HCT116 (cell line): ENCODE measurements around the gene GDPD5. TPM values are rescaled to one million over a fixed set of nuclear protein-coding genes. Genes with fewer than 3 reads are reported as not detected.

ENCODE experiments used
- ATAC-seq: fragments of 200-7000 bp; cut with Tn5 transposase; 2 replicates; pipeline ENCODE4 v1.9.1; 2020; ENCODE audit warnings: mild to moderate bottlenecking, moderate library complexity
- BruUV-seq: library from RNA; stranded (reverse); fragments of 400-500 nt; replicated peaks from 2 replicates; lab custom pipeline; 2021; lab: Mats Ljungman, UMichigan
- CTCF ChIA-PET: fragments of 300-600 bp; sonication (Branson Sonifier 250); formaldehyde crosslinking; loops from one replicate; lab custom pipeline; 2021; ENCODE audit warnings: antibody characterized with exemption; lab: Charles Lee
- POLR2A ChIA-PET: fragments of 300-600, 350-600 bp; sonication (Branson Sonifier 250); formaldehyde crosslinking; loops from one replicate; lab custom pipeline; 2021; ENCODE audit warnings: antibody characterized with exemption; lab: Charles Lee
- RAD21 ChIA-PET, 2 experiments: fragments of 300-600 bp; sonication (Branson Sonifier 250); formaldehyde crosslinking; loops; one replicate each; lab custom pipeline; 2023; ENCODE audit warnings: low total read pairs in 2 of 2; ENCODE audit not compliant: uncharacterized antibody in 2 of 2, unreplicated experiment in 2 of 2, low non-redundant PET in 1 of 2; lab: Charles Lee
- DNase-seq: peaks from one replicate; pipeline ENCODE4 v3.0.0-alpha.2; 2010; ENCODE audit warnings: low read depth, low spot score
- H2AFZ ChIP-seq: fragments of 200-600 bp; shearing (Covaris generic), sonication (generic); 2 replicates; pipeline ENCODE4 v1.6.1; 2017; ENCODE audit warnings: low read depth, mixed run types, mixed read lengths, antibody characterized with exemption, low read length; ENCODE audit not compliant: poor library complexity, severe bottlenecking
- H3K27ac ChIP-seq: 2 replicates; pipeline ENCODE4 v1.5.1; 2012; ENCODE audit warnings: low read depth, low read length
- H3K27me3 ChIP-seq: fragments of 200-600 bp; sonication (generic); 2 replicates; pipeline ENCODE4 v1.6.1; 2016; ENCODE audit warnings: mixed run types, low read length, mixed read lengths; ENCODE audit not compliant: insufficient read depth
- H3K36me3 ChIP-seq, 2 experiments: fragments of 200-500 bp in 1 of 2; fragments of 200-600 bp in 1 of 2; sonication (Bioruptor generic) in 1 of 2; sonication (generic) in 1 of 2; 2 replicates each; pipeline versions ENCODE4 v1.5.1 to v1.6.1; 2014 to 2016; ENCODE audit warnings: low read length in 2 of 2, inconsistent platforms in 1 of 2, mixed read lengths in 1 of 2, mixed run types in 1 of 2; ENCODE audit not compliant: insufficient read depth in 2 of 2, control insufficient read depth in 1 of 2
- H3K4me1 ChIP-seq, 2 experiments: fragments of 200-600 bp in 1 of 2; sonication (generic) in 1 of 2; 2 replicates each; pipeline versions ENCODE4 v1.5.1 to v1.6.1; 2012 to 2017; ENCODE audit warnings: low read length in 2 of 2, inconsistent platforms in 1 of 2, mild to moderate bottlenecking in 1 of 2, mixed read lengths in 1 of 2, mixed run types in 1 of 2, moderate library complexity in 1 of 2; ENCODE audit not compliant: insufficient read depth in 2 of 2, control insufficient read depth in 1 of 2
- H3K4me2 ChIP-seq: fragments of 200-600 bp; sonication (generic); 2 replicates; pipeline ENCODE4 v1.6.1; 2017; ENCODE audit warnings: mixed run types, low read length, mixed read lengths
- H3K4me3 ChIP-seq, 2 experiments: fragments of 200-600 bp in 1 of 2; sonication (generic) in 1 of 2; replicated peaks in 1 of 2; 2 replicates each; pipeline ENCODE4 v1.5.1; 2011 to 2016; ENCODE audit warnings: low read length in 2 of 2, control low read depth in 1 of 2, low read depth in 1 of 2, mild to moderate bottlenecking in 1 of 2, mixed read lengths in 1 of 2, mixed run types in 1 of 2
- H3K79me2 ChIP-seq: fragments of 200-600 bp; sonication (generic); 2 replicates; pipeline ENCODE4 v1.6.1; 2017; ENCODE audit warnings: mild to moderate bottlenecking, mixed run types, low read length, moderate library complexity, mixed read lengths; ENCODE audit not compliant: insufficient read depth
- H3K9ac ChIP-seq: fragments of 200-600 bp; sonication (generic); 2 replicates; pipeline ENCODE4 v1.6.1; 2016; ENCODE audit warnings: low read length, mixed read lengths
- H3K9me2 ChIP-seq: fragments of 200-600 bp; sonication (generic), shearing (Covaris generic); 2 replicates; pipeline ENCODE4 v1.6.1; 2017; ENCODE audit warnings: mixed run types, mild to moderate bottlenecking, moderate library complexity; ENCODE audit not compliant: insufficient read depth
- H3K9me3 ChIP-seq, 2 experiments: fragments of 200-500 bp in 1 of 2; fragments of 200-600 bp in 1 of 2; sonication (Bioruptor generic) in 1 of 2; sonication (generic) in 1 of 2; 2 replicates each; pipeline ENCODE4 v1.6.1; 2014 to 2017; ENCODE audit warnings: low read length in 2 of 2, mixed read lengths in 2 of 2, inconsistent platforms in 1 of 2, low read depth in 1 of 2, mild to moderate bottlenecking in 1 of 2, mixed run types in 1 of 2, moderate library complexity in 1 of 2; ENCODE audit not compliant: control insufficient read depth in 1 of 2, insufficient read depth in 1 of 2
- H4K20me1 ChIP-seq: fragments of 200-600 bp; sonication (generic), shearing (Covaris generic); 2 replicates; pipeline ENCODE4 v1.6.1; 2017; ENCODE audit warnings: mixed run types, mild to moderate bottlenecking, moderate library complexity; ENCODE audit not compliant: insufficient read depth
- ATF3 ChIP-seq: IDR thresholded peaks from 2 replicates; pipeline ENCODE4 v1.6.1; 2012
- CBX3 ChIP-seq: IDR thresholded peaks from 2 replicates; pipeline ENCODE4 v1.6.1; 2012; ENCODE audit warnings: low read depth
- CEBPB ChIP-seq: IDR thresholded peaks from 2 replicates; pipeline ENCODE4 v1.6.1; 2012; ENCODE audit warnings: low read depth
- EGR1 ChIP-seq: IDR thresholded peaks from 2 replicates; pipeline ENCODE4 v1.6.1; 2012; ENCODE audit warnings: low read depth
- ELF1 ChIP-seq: IDR thresholded peaks from 2 replicates; pipeline ENCODE4 v1.6.1; 2012; ENCODE audit warnings: low read depth, borderline replicate concordance
- EZH2 ChIP-seq: fragments of 200-600 bp; sonication (generic); IDR thresholded peaks from 2 replicates; pipeline ENCODE4 v1.6.1; 2017; ENCODE audit warnings: antibody characterized with exemption, mixed run types
- EZH2phosphoT487 ChIP-seq: fragments of 200-600 bp; IDR thresholded peaks from 2 replicates; pipeline ENCODE4 v1.6.1; 2018; ENCODE audit warnings: antibody characterized with exemption, borderline replicate concordance
- FOSL1 ChIP-seq: IDR thresholded peaks from 2 replicates; pipeline ENCODE4 v1.6.1; 2012; ENCODE audit warnings: low read depth
- POLR2A ChIP-seq: IDR thresholded peaks from 2 replicates; pipeline ENCODE4 v1.7.0; 2011; ENCODE audit warnings: borderline replicate concordance; ENCODE audit not compliant: insufficient read depth, insufficient read length; ENCODE audit errors: extremely low read depth
- POLR2AphosphoS5 ChIP-seq: IDR thresholded peaks from 2 replicates; pipeline ENCODE4 v1.6.1; 2011; ENCODE audit warnings: mild to moderate bottlenecking, low read depth, low read length, moderate library complexity
- RAD21 ChIP-seq: IDR thresholded peaks from 2 replicates; pipeline ENCODE4 v1.6.1; 2012; ENCODE audit warnings: low read depth, mild to moderate bottlenecking
- REST ChIP-seq: IDR thresholded peaks from 2 replicates; pipeline ENCODE4 v1.6.1; 2012; ENCODE audit warnings: low read depth
- SP1 ChIP-seq: IDR thresholded peaks from 2 replicates; pipeline ENCODE4 v1.6.1; 2012; ENCODE audit warnings: low read depth
- SRF ChIP-seq: IDR thresholded peaks from 2 replicates; pipeline ENCODE4 v1.6.1; 2012; ENCODE audit warnings: low read depth
- TCF7L2 ChIP-seq: IDR thresholded peaks from 2 replicates; pipeline ENCODE4 v1.7.0; 2011; ENCODE audit warnings: borderline replicate concordance, inconsistent platforms; ENCODE audit not compliant: insufficient read depth, insufficient read length; ENCODE audit errors: extremely low read depth
- YY1 ChIP-seq: IDR thresholded peaks from 2 replicates; pipeline ENCODE4 v1.6.1; 2011; ENCODE audit warnings: low read length, low read depth, moderate library complexity, mild to moderate bottlenecking; ENCODE audit not compliant: insufficient replicate concordance; ENCODE audit errors: extremely low read depth
- ZBTB33 ChIP-seq: IDR thresholded peaks from 2 replicates; pipeline ENCODE4 v1.6.1; 2011; ENCODE audit warnings: mild to moderate bottlenecking, low read length, moderate library complexity; ENCODE audit not compliant: insufficient replicate concordance; ENCODE audit errors: extremely low read depth
- ZFX ChIP-seq: fragments of 450-650 bp; IDR thresholded peaks from 2 replicates; pipeline ENCODE4 v1.6.1; 2017
- ZNF274 ChIP-seq: fragments of 200-500 bp; sonication (Bioruptor generic); IDR thresholded peaks from 2 replicates; pipeline ENCODE4 v1.6.1; 2014; ENCODE audit warnings: mild to moderate bottlenecking, low read depth, low read length, inconsistent platforms
- intact Hi-C: fragments of 100-400 bp; cut with micrococcal nuclease; formaldehyde crosslinking; loops from 2 replicates; pipeline ENCODE4 v1.10.0; 2022
- total RNA-seq: library from RNA; stranded (reverse); gene quantifications from one replicate; pipeline ENCODE4 v1.2.1, GENCODE V29; 2021; ENCODE audit not compliant: unreplicated experiment
- TF ChIP-seq, protein P1 (sequence below): IDR thresholded peaks from 2 replicates; pipeline ENCODE4 v1.6.1; 2012

The GDPD5 gene
- total RNA-seq, 1 experiment from 2014 or later: 27.5 TPM

GRCh38 chr11:75507571-75507970 is 18.2 kb downstream of the GDPD5 start (continued):
- TF ChIP-seq TCF7L2 (no peak), YY1 (no peak), POLR2AphosphoS5 (no peak), SRF (no peak), EGR1 (no peak), RAD21 (no peak), ZNF274 (no peak), ELF1 (no peak), EZH2 (no peak)

- H3K27me3 ChIP-seq: no peaks in the 10 kb centered on the region
- no peak overlapping the region for H3K4me3 ChIP-seq
- H3K9ac ChIP-seq: no peak overlapping the region
- H3K4me1 ChIP-seq: peaks cover 2 to 13% of the 10 kb centered on the region in 2 experiments; a peak in 1 of 4 replicates
- no peak overlapping the region for H3K4me2 ChIP-seq
- H4K20me1 ChIP-seq: no peaks in the 10 kb centered on the region
- H2AFZ ChIP-seq: no peak overlapping the region
- ATAC-seq (no peak), DNase-seq (no peak)
- intact Hi-C loops: no loop called here
- CTCF ChIA-PET: no interaction called here
- RAD21 ChIA-PET: no interaction called here
- H3K9me3 ChIP-seq: no peaks in the 10 kb centered on the region
- H3K27ac ChIP-seq: no peak overlapping the region
- no peaks in the 10 kb centered on the region for H3K79me2 ChIP-seq
- POLR2A ChIA-PET: no interaction called here
- H3K36me3 ChIP-seq: no peaks in the 10 kb centered on the region
- no TSS peak for BruUV-seq
- no peaks in the 10 kb centered on the region for H3K9me2 ChIP-seq
- TF ChIP-seq FOSL1: no peak
- no peak for TF ChIP-seq ATF3
- TF ChIP-seq SRF: no peak
- no peak for TF ChIP-seq POLR2AphosphoS5
- TF ChIP-seq ZNF274: no peak
- no peak for TF ChIP-seq RAD21
- TF ChIP-seq CEBPB: no peak
- no peak for TF ChIP-seq ZBTB33
- no peak for TF ChIP-seq ZFX
- TF ChIP-seq REST: no peak
- no peak for TF ChIP-seq EGR1
- TF ChIP-seq EZH2: no peak
- TF ChIP-seq SP1: no peak
- TF ChIP-seq CBX3: no peak
- no peak for TF ChIP-seq YY1
- TF ChIP-seq, protein P1, sequence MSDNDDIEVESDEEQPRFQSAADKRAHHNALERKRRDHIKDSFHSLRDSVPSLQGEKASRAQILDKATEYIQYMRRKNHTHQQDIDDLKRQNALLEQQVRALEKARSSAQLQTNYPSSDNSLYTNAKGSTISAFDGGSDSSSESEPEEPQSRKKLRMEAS: no peak
- TF ChIP-seq EZH2phosphoT487: no peak
- TF ChIP-seq POLR2A: no peak
Observed at GRCh38 chr11:75506827-75507226, 18.9 kb downstream of the GDPD5 start.
